Astrocyte (in vitro differentiated cells and primary cell): ENCODE measurements around the gene IL25. TPM values are rescaled to one million over a fixed set of nuclear protein-coding genes. Genes with fewer than 3 reads are reported as not detected.

Experiments used
- DNase-seq: peaks from one replicate; pipeline ENCODE4 v3.0.0-alpha.2; 2010; ENCODE audit warnings: low read depth
- FAIRE-seq: peaks from 2 replicates; lab custom pipeline; 2011; peaks lifted over from hg19 to GRCh38; lab: Jason Lieb, UNC
- H2AFZ ChIP-seq: 2 replicates; pipeline ENCODE4 v1.6.0; 2012; ENCODE audit warnings: low read depth, low read length, inconsistent platforms
- H3K27ac ChIP-seq: 2 replicates; pipeline ENCODE4 v1.5.1; 2011; ENCODE audit warnings: low read depth, low read length, inconsistent platforms
- H3K27me3 ChIP-seq: 2 replicates; pipeline ENCODE4 v1.6.0; 2011; ENCODE audit warnings: low read length, inconsistent platforms; ENCODE audit not compliant: insufficient read depth
- H3K36me3 ChIP-seq: 2 replicates; pipeline ENCODE4 v1.5.1; 2011; ENCODE audit warnings: low read length, inconsistent platforms; ENCODE audit not compliant: insufficient read depth
- H3K4me1 ChIP-seq: 2 replicates; pipeline ENCODE4 v1.5.1; 2011; ENCODE audit warnings: low read length, inconsistent platforms; ENCODE audit not compliant: insufficient read depth
- H3K4me2 ChIP-seq: 2 replicates; pipeline ENCODE4 v1.6.0; 2012; ENCODE audit warnings: low read length, inconsistent platforms
- H3K4me3 ChIP-seq: 2 replicates; pipeline ENCODE4 v1.5.1; 2011; ENCODE audit warnings: low read depth, mild to moderate bottlenecking, low read length, inconsistent platforms; ENCODE audit not compliant: insufficient read depth
- H3K79me2 ChIP-seq: 2 replicates; pipeline ENCODE4 v1.6.0; 2012; ENCODE audit warnings: mild to moderate bottlenecking, low read length, inconsistent platforms; ENCODE audit not compliant: insufficient read depth
- H3K9ac ChIP-seq: 2 replicates; pipeline ENCODE4 v1.6.0; 2012; ENCODE audit warnings: mild to moderate bottlenecking, low read length, inconsistent platforms
- H3K9me3 ChIP-seq: 2 replicates; pipeline ENCODE4 v1.5.1; 2012; ENCODE audit warnings: low read depth, mild to moderate bottlenecking, low read length, inconsistent platforms; ENCODE audit not compliant: insufficient read depth
- H4K20me1 ChIP-seq: 2 replicates; pipeline ENCODE4 v1.6.0; 2012; ENCODE audit warnings: low read length, inconsistent platforms; ENCODE audit not compliant: insufficient read depth
- H3K27ac Mint-ChIP-seq: one replicate; pipeline ENCODE4 v1.8.0; 2021; ENCODE audit warnings: mild to moderate bottlenecking, mixed read lengths; ENCODE audit not compliant: unreplicated experiment
- H3K27me3 Mint-ChIP-seq: one replicate; pipeline ENCODE4 v1.8.0; 2021; ENCODE audit warnings: low read depth, mixed read lengths; ENCODE audit not compliant: unreplicated experiment
- H3K36me3 Mint-ChIP-seq: one replicate; pipeline ENCODE4 v1.8.0; 2021; ENCODE audit warnings: low read depth, mixed read lengths; ENCODE audit not compliant: unreplicated experiment
- H3K4me1 Mint-ChIP-seq: one replicate; pipeline ENCODE4 v1.8.0; 2021; ENCODE audit warnings: low read depth, mixed read lengths; ENCODE audit not compliant: unreplicated experiment
- H3K4me3 Mint-ChIP-seq: one replicate; pipeline ENCODE4 v1.8.0; 2021; ENCODE audit warnings: mild to moderate bottlenecking, moderate library complexity, mixed read lengths; ENCODE audit not compliant: unreplicated experiment
- H3K9me3 Mint-ChIP-seq: one replicate; pipeline ENCODE4 v1.8.0; 2021; ENCODE audit warnings: mild to moderate bottlenecking, mixed read lengths; ENCODE audit not compliant: unreplicated experiment
- EZH2 ChIP-seq: IDR thresholded peaks from 2 replicates; pipeline ENCODE4 v1.6.1; 2012; ENCODE audit warnings: mild to moderate bottlenecking, low read length, inconsistent platforms; ENCODE audit not compliant: insufficient read depth
- total RNA-seq: library from RNA; stranded (reverse); gene quantifications from 2 replicates; pipeline ENCODE4 v1.2.1, GENCODE V29; 2021
- TF ChIP-seq, protein P1 (sequence below): IDR thresholded peaks from 2 replicates; pipeline ENCODE4 v1.5.1; 2011; ENCODE audit warnings: low read depth, mild to moderate bottlenecking, inconsistent platforms, low read length, moderate library complexity; ENCODE audit not compliant: insufficient read depth

Gene IL25
- total RNA-seq, 1 donor from 2014 or later, result not detected

DNA sequence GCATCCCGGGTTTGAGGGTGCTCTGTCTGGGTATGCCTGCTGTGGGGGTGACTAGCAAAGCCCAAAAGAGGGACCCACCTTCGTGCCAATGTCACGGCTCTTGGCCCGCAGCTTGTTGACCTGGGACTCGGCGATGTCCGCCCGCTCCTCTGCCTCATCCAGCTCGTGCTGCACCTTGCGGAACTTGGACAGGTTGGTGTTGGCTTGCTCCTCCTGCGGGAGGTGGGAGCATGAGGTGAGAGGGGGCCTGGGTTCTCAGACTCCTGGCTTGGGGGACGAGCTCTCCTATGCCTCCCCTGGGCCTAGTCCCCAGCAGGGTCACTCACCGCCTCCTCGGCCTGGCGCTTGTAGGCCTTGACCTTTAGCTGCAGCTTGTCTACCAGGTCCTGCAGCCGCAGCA lies 41.1 kb downstream of the IL25 start:
- peaks cover 2% of the 10 kb centered on the region for H3K9me3 Mint-ChIP-seq
- no peak overlapping the region for H3K4me3 Mint-ChIP-seq
- no peak for DNase-seq
- Histone ChIP-seq H3K27ac (no peak overlapping the region), H4K20me1 (no peaks in the 10 kb centered on the region), H3K79me2 (no peaks in the 10 kb centered on the region), H3K4me1 (no peaks in the 10 kb centered on the region), H2AFZ (no peak overlapping the region), H3K36me3 (no peaks in the 10 kb centered on the region), H3K4me2 (no peak overlapping the region), H3K9me3 (no peaks in the 10 kb centered on the region), H3K27me3 (no peaks in the 10 kb centered on the region), H3K9ac (no peak overlapping the region), H3K4me3 (no peak overlapping the region)
- no peaks in the 10 kb centered on the region for H3K36me3 Mint-ChIP-seq
- TF ChIP-seq EZH2, result no peak
- TF ChIP-seq, protein P1, sequence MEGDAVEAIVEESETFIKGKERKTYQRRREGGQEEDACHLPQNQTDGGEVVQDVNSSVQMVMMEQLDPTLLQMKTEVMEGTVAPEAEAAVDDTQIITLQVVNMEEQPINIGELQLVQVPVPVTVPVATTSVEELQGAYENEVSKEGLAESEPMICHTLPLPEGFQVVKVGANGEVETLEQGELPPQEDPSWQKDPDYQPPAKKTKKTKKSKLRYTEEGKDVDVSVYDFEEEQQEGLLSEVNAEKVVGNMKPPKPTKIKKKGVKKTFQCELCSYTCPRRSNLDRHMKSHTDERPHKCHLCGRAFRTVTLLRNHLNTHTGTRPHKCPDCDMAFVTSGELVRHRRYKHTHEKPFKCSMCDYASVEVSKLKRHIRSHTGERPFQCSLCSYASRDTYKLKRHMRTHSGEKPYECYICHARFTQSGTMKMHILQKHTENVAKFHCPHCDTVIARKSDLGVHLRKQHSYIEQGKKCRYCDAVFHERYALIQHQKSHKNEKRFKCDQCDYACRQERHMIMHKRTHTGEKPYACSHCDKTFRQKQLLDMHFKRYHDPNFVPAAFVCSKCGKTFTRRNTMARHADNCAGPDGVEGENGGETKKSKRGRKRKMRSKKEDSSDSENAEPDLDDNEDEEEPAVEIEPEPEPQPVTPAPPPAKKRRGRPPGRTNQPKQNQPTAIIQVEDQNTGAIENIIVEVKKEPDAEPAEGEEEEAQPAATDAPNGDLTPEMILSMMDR, result no peak
- no peaks in the 10 kb centered on the region for H3K4me1 Mint-ChIP-seq
- no peak overlapping the region for H3K27ac Mint-ChIP-seq
- peaks cover 61% of the 10 kb centered on the region for H3K27me3 Mint-ChIP-seq
- FAIRE-seq, result no peak

DNA sequence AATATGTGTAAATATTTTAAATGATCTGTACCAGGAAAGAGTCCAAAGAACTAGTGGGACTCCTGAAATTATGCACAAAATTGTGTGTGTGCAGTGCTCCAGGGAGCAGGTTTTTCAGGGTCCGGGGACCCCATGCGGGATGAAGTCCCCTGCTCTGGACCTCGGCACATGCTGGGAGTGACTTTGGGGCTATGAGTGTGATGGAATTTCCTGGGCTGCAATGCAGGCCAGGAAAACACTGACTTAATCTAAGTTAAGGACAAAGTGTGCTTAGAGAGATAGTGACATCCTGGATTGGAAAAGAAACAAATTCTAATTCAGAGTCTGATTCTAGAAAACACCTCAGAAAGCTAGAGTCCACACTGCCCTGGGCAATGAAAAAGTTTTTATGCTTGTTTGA lies 41.6 kb downstream of the IL25 start:
- Histone ChIP-seq H3K79me2 (no peaks in the 10 kb centered on the region), H3K27ac (no peak overlapping the region), H3K4me2 (no peak overlapping the region), H3K9me3 (no peaks in the 10 kb centered on the region), H3K9ac (no peak overlapping the region), H3K4me3 (no peak overlapping the region), H3K4me1 (no peaks in the 10 kb centered on the region), H4K20me1 (no peaks in the 10 kb centered on the region), H3K36me3 (no peaks in the 10 kb centered on the region), H2AFZ (no peak overlapping the region), H3K27me3 (no peaks in the 10 kb centered on the region)
- DNase-seq, result no peak
- Mint-ChIP-seq H3K27ac (peak overlapping the region; percentile 22), H3K27me3 (peaks cover 63% of the 10 kb centered on the region), H3K4me3 (no peak overlapping the region), H3K36me3 (no peaks in the 10 kb centered on the region), H3K4me1 (no peaks in the 10 kb centered on the region), H3K9me3 (peaks cover 2% of the 10 kb centered on the region)
- no peak for FAIRE-seq
- TF ChIP-seq, protein P1, result no peak
- TF ChIP-seq EZH2, result no peak

DNA sequence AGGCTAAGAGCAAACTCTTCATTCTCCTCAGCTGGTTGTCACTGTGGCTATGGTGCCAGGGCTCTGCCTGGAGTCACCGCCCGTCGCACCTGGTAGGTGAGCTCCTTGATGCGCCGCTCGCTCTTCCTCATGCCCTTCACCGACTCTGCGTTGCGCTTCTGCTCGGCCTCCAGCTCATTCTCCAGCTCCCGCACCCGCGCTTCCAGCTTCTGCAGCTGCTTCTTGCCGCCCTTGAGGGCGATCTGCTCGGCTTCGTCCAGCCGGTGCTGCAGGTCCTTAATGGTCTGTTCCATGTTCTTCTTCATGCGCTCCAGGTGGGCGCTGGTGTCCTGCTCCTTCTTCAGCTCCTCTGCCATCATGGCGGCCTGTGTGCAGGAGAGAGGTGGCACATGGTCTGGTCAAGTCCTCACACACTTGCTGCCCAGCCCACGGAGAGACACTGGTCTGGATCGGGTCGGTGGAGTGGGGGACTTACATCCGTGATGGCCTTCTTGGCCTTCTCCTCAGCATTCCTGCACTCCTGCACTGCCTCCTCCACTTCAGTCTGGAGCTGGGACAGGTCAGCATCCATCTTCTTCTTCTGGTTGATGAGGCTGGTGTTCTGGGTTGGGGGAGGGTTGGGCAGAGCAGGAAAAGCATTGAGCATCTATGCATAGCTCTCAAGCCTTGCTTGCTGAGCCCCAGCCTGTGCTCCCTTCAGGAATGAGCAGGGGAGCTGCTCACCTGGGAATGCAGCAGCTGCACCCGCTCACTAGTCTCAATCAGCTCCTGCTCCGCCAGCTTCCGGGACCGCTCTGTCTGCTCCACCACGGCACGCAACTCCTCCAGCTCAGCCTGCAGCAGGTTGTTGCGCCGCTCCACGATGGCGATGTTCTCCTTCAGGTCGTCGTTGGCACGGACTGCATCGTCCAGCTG lies 42.6 kb downstream of the IL25 start:
- TF ChIP-seq, protein P1, result no peak
- TF ChIP-seq EZH2, result no peak
- no peaks in the 10 kb centered on the region for H3K79me2 ChIP-seq
- no peaks in the 10 kb centered on the region for H3K4me1 Mint-ChIP-seq
- no peaks in the 10 kb centered on the region for H3K9me3 ChIP-seq
- no peak overlapping the region for H3K9ac ChIP-seq
- H2AFZ ChIP-seq, result no peak overlapping the region
- no peaks in the 10 kb centered on the region for H3K36me3 ChIP-seq
- peaks cover 3% of the 10 kb centered on the region for H3K9me3 Mint-ChIP-seq
- no peak for FAIRE-seq
- no peaks in the 10 kb centered on the region for H3K4me1 ChIP-seq
- peak overlapping the region; percentile 74 for H3K4me3 Mint-ChIP-seq
- peaks cover 66% of the 10 kb centered on the region for H3K27me3 Mint-ChIP-seq
- H3K36me3 Mint-ChIP-seq, result peaks cover under 1% of the 10 kb centered on the region
- no peak for DNase-seq
- no peak overlapping the region for H3K27ac ChIP-seq
- no peaks in the 10 kb centered on the region for H4K20me1 ChIP-seq
- no peak overlapping the region for H3K4me2 ChIP-seq
- no peaks in the 10 kb centered on the region for H3K27me3 ChIP-seq
- no peak overlapping the region for H3K4me3 ChIP-seq
- H3K27ac Mint-ChIP-seq, result no peak overlapping the region
